Measurements from ENCODE around the gene PRKAG3.

The PRKAG3 gene

DNA sequence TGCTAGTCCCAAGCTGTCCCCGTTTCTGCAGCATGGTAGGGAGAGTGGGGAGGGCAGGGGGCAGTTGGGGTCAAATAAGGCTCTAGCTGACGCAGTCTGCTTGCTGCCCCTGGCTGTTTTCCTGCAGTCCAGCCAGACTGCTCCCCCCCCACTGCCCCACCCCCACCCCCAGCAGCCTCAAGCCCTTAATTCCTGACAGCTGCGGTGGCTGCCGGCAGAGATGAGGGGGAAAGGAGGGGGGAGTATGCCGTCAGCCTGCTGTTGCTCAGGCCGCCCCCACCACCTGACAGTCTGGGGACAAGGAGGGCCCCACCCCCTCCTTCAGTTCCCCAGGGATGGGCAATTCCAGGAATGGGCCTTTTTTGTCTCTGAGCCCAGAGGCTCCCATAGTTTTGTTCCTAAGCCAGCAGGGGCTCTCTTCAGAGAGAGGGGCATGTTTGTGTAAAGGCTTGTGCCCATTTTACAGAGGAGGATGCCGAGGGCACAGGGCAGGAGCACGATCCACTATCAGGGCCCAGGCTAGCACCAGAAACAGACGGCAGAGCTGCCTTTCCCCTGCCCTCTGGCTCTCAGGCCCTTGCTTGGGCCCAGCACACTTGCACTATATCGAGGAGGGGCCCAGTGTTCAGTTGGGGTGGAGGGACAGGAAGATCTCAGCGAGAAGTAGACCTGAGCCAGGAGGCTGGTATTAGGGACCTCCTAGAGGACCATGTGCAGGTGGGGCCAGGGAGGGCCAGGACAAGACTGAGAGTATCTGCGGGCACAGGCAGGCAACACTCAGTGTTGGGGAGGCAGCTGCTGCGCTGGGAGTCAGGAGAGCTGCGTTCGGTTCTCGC, 47.5 kb upstream of the PRKAG3 start:
- Mint-ChIP-seq H3K36me3 (ENCODE audit: low read depth) (no peaks in the 10 kb centered on the region), H3K4me1 (peaks cover 52% of the 10 kb centered on the region), H3K27me3 (ENCODE audit: low read depth) (peaks cover 88% of the 10 kb centered on the region), H3K9me3 (no peaks in the 10 kb centered on the region), H3K4me3 (peak overlapping the region; percentile 51 to 75 (median 72)), H3K27ac (peak overlapping the region in 1 of 3 experiments; percentile 36)
- TF ChIP-seq, protein P1, sequence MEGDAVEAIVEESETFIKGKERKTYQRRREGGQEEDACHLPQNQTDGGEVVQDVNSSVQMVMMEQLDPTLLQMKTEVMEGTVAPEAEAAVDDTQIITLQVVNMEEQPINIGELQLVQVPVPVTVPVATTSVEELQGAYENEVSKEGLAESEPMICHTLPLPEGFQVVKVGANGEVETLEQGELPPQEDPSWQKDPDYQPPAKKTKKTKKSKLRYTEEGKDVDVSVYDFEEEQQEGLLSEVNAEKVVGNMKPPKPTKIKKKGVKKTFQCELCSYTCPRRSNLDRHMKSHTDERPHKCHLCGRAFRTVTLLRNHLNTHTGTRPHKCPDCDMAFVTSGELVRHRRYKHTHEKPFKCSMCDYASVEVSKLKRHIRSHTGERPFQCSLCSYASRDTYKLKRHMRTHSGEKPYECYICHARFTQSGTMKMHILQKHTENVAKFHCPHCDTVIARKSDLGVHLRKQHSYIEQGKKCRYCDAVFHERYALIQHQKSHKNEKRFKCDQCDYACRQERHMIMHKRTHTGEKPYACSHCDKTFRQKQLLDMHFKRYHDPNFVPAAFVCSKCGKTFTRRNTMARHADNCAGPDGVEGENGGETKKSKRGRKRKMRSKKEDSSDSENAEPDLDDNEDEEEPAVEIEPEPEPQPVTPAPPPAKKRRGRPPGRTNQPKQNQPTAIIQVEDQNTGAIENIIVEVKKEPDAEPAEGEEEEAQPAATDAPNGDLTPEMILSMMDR (IDR thresholded peaks at IDR 0.05; ENCODE audit: unreplicated experiment in 3 of 3), result no peak

DNA sequence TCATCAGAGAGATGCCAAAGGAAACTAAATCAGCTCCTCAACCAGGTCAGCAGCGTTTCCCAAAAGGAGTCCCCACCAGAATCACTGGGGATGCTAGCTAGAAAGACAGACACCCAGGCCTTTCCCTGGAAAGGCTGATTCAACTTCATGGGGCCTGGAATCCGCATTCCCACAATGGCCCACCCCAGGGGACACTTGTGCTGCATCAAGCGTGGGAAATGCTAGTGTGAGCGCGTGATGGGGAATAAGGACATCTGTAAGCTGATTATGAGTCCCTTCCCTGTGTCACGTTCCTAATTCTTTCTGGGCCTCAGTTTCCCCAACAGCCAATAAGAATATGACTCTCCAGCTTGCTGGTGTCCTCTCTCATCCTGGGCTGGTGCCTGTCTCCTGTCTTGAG, 46.9 kb upstream of the PRKAG3 start:
- H3K4me1 Mint-ChIP-seq, result peaks cover 52% of the 10 kb centered on the region
- H3K27ac Mint-ChIP-seq, result no peak overlapping the region

DNA sequence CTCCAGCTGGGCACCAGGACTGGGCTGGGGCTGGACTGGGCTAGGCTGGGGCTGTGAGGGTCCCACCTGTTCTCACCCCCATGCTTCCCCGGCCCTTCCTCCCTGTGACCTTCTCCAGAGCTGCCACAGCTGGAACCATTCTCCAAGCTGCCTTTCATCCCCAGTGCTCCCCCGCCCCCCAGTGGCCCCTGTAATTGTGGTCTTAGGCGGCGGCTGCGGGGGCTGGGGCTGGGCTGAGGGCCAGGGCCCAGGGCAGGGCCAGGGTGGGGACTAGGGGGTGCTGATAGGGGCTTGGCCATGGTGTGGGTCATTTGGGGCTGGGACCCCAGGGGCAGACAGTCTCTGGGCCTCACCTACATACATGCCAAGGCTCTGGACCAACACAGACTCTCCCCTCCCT, 46.3 kb upstream of the PRKAG3 start:
- peaks cover 48% of the 10 kb centered on the region for H3K4me1 Mint-ChIP-seq

More for the DNA sequence above, 46.9 kb upstream of the PRKAG3 start:
- Mint-ChIP-seq H3K27me3 (ENCODE audit: low read depth) (peaks cover 90% of the 10 kb centered on the region), H3K36me3 (ENCODE audit: low read depth) (no peaks in the 10 kb centered on the region), H3K4me3 (no peak overlapping the region), H3K9me3 (no peaks in the 10 kb centered on the region)
- TF ChIP-seq, protein P1 (IDR thresholded peaks at IDR 0.05; ENCODE audit: unreplicated experiment in 3 of 3), result no peak

DNA sequence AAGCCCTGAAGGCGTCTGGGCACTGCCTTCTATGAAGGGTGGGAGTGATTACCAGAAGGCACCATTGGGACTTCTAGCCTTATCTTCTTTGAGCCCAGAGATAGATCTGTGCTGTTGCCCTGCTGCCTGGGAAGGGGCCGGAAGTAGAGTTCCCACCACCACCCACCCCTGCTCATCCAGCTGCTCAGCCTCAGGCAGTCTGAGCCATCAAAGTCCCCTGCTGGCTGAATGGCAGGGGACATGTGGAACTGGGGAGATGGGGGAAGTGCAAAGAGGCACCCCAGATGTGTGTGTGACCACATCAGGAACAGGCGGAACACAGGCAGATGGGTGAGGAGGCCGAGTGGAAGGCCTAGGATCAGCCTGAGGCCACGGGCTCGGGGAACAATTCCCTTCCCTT, 45.7 kb upstream of the PRKAG3 start:
- H3K27me3 Mint-ChIP-seq (ENCODE audit: low read depth), result peaks cover 91% of the 10 kb centered on the region
- H3K4me1 Mint-ChIP-seq, result peaks cover 42% of the 10 kb centered on the region
- TF ChIP-seq, protein P1 (IDR thresholded peaks at IDR 0.05; ENCODE audit: unreplicated experiment in 3 of 3), result no peak
- H3K4me3 Mint-ChIP-seq, result peak overlapping the region in 1 of 3 experiments; percentile 41
- H3K9me3 Mint-ChIP-seq, result no peaks in the 10 kb centered on the region
- H3K27ac Mint-ChIP-seq, result no peak overlapping the region
- H3K36me3 Mint-ChIP-seq (ENCODE audit: low read depth), result no peaks in the 10 kb centered on the region

More for the DNA sequence above, 46.3 kb upstream of the PRKAG3 start:
- Mint-ChIP-seq H3K36me3 (ENCODE audit: low read depth) (no peaks in the 10 kb centered on the region), H3K27me3 (ENCODE audit: low read depth) (peaks cover 91% of the 10 kb centered on the region), H3K27ac (no peak overlapping the region), H3K4me3 (no peak overlapping the region), H3K9me3 (no peaks in the 10 kb centered on the region)
- TF ChIP-seq, protein P1 (IDR thresholded peaks at IDR 0.05; ENCODE audit: unreplicated experiment in 3 of 3), result no peak

DNA sequence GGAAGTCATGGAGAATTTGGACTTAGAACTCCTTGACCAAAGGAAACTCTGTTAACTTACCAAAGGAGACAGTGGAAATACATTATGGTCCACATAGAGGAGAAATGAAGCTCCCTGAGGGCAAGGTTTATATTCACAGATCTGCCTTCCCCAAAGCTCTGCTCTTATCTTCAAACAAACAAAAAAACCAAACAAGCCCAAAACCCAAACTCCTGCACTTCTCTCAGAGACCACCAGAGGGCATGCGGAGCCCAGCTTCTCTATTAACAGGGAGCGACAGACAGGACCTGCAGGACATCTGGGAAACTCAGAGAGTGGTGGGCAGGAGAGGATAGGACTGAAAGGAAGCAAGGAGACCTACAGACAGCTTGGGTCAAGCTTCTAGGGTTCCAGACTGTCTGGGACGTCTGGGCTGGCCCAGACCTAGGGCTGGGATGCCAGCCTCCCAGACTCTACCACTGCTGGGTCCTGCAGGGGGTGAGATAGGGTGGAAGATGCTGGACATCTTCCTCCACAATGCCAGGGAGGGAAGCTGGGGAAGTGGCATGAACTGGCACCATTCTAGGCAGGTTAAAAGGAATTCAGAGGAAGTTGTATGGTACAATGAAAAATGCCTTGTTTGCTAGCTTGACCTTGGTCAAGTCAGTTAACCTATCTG, 45.1 kb upstream of the PRKAG3 start:
- H3K9me3 Mint-ChIP-seq, result no peaks in the 10 kb centered on the region
- H3K4me3 Mint-ChIP-seq, result peak overlapping the region; percentile 2 to 22 (median 5)
- H3K27ac Mint-ChIP-seq, result no peak overlapping the region
- H3K4me1 Mint-ChIP-seq, result peaks cover 46% of the 10 kb centered on the region
- no peaks in the 10 kb centered on the region for H3K36me3 Mint-ChIP-seq (ENCODE audit: low read depth)
- peaks cover 91% of the 10 kb centered on the region for H3K27me3 Mint-ChIP-seq (ENCODE audit: low read depth)
- TF ChIP-seq, protein P1 (IDR thresholded peaks at IDR 0.05; ENCODE audit: unreplicated experiment in 3 of 3), result peak; percentile 94 to 97 (median 95)

Data from nephron (organoid).